ENCODE measurements around the gene LTBP1. TPM values are rescaled to one million over a fixed set of nuclear protein-coding genes. Genes with fewer than 3 reads are reported as not detected.

The LTBP1 gene
- total and polyA plus RNA-seq, 9 donors, result 13.5 to 117 (median 41.8) TPM

GRCh38 chr2:32990556-32990955 is 43.8 kb downstream of the LTBP1 start:
- intact Hi-C loops (cut with DNase I), result no loop called here
- Histone ChIP-seq H3K4me1 (ENCODE audit: insufficient read depth) (no peaks in the 10 kb centered on the region), H3K4me3 (no peak overlapping the region), H3K27me3 (no peaks in the 10 kb centered on the region), H3K27ac (no peak overlapping the region), H3K9me3 (no peaks in the 10 kb centered on the region), H3K36me3 (no peaks in the 10 kb centered on the region)
- TF ChIP-seq, protein P1, sequence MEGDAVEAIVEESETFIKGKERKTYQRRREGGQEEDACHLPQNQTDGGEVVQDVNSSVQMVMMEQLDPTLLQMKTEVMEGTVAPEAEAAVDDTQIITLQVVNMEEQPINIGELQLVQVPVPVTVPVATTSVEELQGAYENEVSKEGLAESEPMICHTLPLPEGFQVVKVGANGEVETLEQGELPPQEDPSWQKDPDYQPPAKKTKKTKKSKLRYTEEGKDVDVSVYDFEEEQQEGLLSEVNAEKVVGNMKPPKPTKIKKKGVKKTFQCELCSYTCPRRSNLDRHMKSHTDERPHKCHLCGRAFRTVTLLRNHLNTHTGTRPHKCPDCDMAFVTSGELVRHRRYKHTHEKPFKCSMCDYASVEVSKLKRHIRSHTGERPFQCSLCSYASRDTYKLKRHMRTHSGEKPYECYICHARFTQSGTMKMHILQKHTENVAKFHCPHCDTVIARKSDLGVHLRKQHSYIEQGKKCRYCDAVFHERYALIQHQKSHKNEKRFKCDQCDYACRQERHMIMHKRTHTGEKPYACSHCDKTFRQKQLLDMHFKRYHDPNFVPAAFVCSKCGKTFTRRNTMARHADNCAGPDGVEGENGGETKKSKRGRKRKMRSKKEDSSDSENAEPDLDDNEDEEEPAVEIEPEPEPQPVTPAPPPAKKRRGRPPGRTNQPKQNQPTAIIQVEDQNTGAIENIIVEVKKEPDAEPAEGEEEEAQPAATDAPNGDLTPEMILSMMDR (IDR thresholded peaks at IDR 0.05), result no peak
- TF ChIP-seq EP300 (IDR thresholded peaks at IDR 0.05) (no peak), POLR2A (IDR thresholded peaks at IDR 0.05) (no peak)
- 0 to 3% (median 0%) methylated on average over 1 of the region's 1 CpG for WGBS, 3 donors
- DNase-seq, result no peak

DNA sequence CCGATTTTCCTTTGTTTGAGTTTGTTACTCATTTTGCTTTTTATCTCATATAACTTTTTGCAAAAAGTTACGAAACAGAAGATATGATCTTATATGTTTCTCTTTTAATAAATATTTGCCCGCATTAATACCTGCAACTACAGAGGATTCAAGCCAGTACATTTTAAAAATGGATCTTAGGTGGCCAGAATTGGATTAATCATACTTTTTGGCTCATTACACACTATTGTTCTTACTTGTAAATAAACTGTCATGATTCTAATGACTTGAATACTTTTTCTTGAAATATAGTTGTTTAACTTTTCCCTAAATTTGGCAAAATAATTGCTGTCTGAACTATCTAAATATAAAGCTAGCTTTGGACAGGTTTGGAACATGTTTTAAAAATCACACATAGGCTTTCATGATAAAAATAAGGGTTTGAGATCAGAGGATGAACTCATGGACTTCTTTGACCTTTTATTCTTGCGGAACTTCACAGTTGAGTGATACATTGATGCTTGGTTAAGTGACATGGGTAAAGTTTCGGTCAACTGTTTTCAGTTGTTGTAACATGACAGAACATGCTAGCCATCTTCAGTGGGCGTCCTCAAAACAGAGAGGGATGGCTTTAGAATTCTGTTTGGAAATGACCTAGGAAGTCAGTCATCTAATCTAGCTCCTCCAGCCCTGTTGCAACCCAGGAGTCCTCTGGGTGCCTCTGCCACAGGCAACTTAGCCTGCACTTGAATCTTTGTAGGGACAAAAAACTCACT is 44.5 kb downstream of the LTBP1 start:
- no peak overlapping the region for H3K27ac ChIP-seq
- no peaks in the 10 kb centered on the region for H3K4me1 ChIP-seq (ENCODE audit: insufficient read depth)
- no peaks in the 10 kb centered on the region for H3K36me3 ChIP-seq
- H3K27me3 ChIP-seq, result no peaks in the 10 kb centered on the region
- intact Hi-C loops (cut with DNase I), result no loop called here
- DNase-seq, result no peak
- no peak for TF ChIP-seq POLR2A (IDR thresholded peaks at IDR 0.05)
- no peak for TF ChIP-seq EP300 (IDR thresholded peaks at IDR 0.05)
- TF ChIP-seq, protein P1 (IDR thresholded peaks at IDR 0.05), result no peak
- 67 to 83% (median 80%) methylated on average over 6 of the region's 6 CpGs for WGBS, 3 donors
- H3K9me3 ChIP-seq, result no peaks in the 10 kb centered on the region
- H3K4me3 ChIP-seq, result no peak overlapping the region

DNA sequence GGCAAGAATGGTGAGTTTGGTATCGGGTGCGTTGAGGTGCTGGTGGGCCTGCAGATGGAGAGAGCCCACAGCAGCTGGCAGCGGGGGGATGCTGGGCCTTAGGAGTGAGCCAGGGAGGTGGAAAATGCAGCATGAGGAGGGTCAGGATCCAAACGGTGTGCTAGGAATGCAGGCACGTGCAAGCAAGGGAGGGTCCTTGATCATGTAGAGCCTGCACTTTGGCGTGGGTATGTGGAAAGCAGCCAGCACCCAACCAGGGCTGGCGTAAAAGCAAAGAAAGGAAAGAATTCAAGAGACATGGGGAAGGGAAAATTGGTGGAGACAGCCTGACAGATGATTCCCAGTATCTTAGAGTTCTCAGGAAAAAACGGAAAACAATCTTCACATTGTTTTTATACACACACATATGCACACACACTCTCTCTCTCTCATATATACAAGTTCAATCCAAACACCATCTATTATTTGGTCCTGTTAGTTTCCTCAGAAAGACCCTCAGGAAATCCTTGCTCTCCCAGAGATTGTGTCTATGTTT is 46.3 kb downstream of the LTBP1 start:
- Histone ChIP-seq H3K9me3 (no peaks in the 10 kb centered on the region), H3K36me3 (no peaks in the 10 kb centered on the region), H3K4me3 (no peak overlapping the region), H3K27ac (no peak overlapping the region), H3K27me3 (no peaks in the 10 kb centered on the region), H3K4me1 (ENCODE audit: insufficient read depth) (no peaks in the 10 kb centered on the region)
- DNase-seq, result no peak
- TF ChIP-seq, protein P1 (IDR thresholded peaks at IDR 0.05), result no peak
- no peak for TF ChIP-seq EP300 (IDR thresholded peaks at IDR 0.05)
- TF ChIP-seq POLR2A (IDR thresholded peaks at IDR 0.05), result no peak
- intact Hi-C loops (cut with DNase I), result no loop called here
- WGBS, 3 donors, result 38 to 54% (median 44%) methylated on average over 8 of the region's 8 CpGs

GRCh38 chr2:32997705-32998104 is 51.0 kb downstream of the LTBP1 start:
- Histone ChIP-seq H3K27me3 (no peaks in the 10 kb centered on the region), H3K4me3 (no peak overlapping the region), H3K9me3 (no peaks in the 10 kb centered on the region), H3K36me3 (no peaks in the 10 kb centered on the region), H3K4me1 (ENCODE audit: insufficient read depth) (no peaks in the 10 kb centered on the region), H3K27ac (no peak overlapping the region)
- TF ChIP-seq EP300 (IDR thresholded peaks at IDR 0.05) (no peak), POLR2A (IDR thresholded peaks at IDR 0.05) (no peak)
- TF ChIP-seq, protein P1 (IDR thresholded peaks at IDR 0.05), result no peak
- intact Hi-C loops (cut with DNase I), result no loop called here
- no peak for DNase-seq
- 76 to 94% (median 90%) methylated on average over 2 of the region's 2 CpGs for WGBS, 3 donors

Measured in ovary (tissue), 9 donors.